ENCODE data around the gene CYP2R1. TPM values are rescaled to one million over a fixed set of nuclear protein-coding genes. Genes with fewer than 3 reads are reported as not detected.

CYP2R1 gene
- total and polyA plus RNA-seq, 2 of the 13 experiments (the other 11 are each of a cell fraction or from before 2014, with no cell fraction given): 0.59 to 0.60 TPM

- no peak for FAIRE-seq
- CTCF ChIA-PET (ENCODE audit: low intra/inter-chr PET ratio, low total read pairs): no interaction called here
- no peak overlapping the region for H2AFZ ChIP-seq (ENCODE audit: low read length)
- no peaks in the 10 kb centered on the region for H4K20me1 ChIP-seq (ENCODE audit: insufficient read depth, low read length)
- POLR2A ChIA-PET: no interaction called here
- DNase-seq (ENCODE audit: low spot score): no peak
- H3K4me1 ChIP-seq (ENCODE audit: insufficient read depth, low read length): peaks cover 15% of the 10 kb centered on the region
- no peak overlapping the region for H3K4me3 ChIP-seq (replicated peaks in 1 of 3; ENCODE audit: insufficient read depth in 1 of 3, low read depth in 2 of 3, low read length in 3 of 3)
- intact Hi-C loops (cut with micrococcal nuclease; ENCODE audit: unreplicated experiment): no loop called here
- H3K36me3 ChIP-seq (replicated peaks in 1 of 2; ENCODE audit: control insufficient read depth in 1 of 2, insufficient read depth in 2 of 2, low read length in 2 of 2): no peaks in the 10 kb centered on the region; a peak in 2 of 5 replicates
- BruUV-seq (replicated peaks): no TSS peak
- ATAC-seq: no peak
- H3K4me2 ChIP-seq (ENCODE audit: low read depth, low read length): no peak overlapping the region
- no peaks in the 10 kb centered on the region for H3K27me3 ChIP-seq (ENCODE audit: control insufficient read depth in 1 of 2, insufficient read depth in 2 of 2, low read length in 2 of 2)
- no peaks in the 10 kb centered on the region for H3K9me3 ChIP-seq (ENCODE audit: low read length)
- H3K79me2 ChIP-seq (ENCODE audit: insufficient read depth, low read length): no peaks in the 10 kb centered on the region
- WGBS (ENCODE audit: low lambda C conversion rate): 97% methylated on average over 1 of the region's 1 CpG
- no peak overlapping the region for H3K27ac ChIP-seq (ENCODE audit: extremely low read length, insufficient read depth, low read length)
- no peak overlapping the region for H3K9ac ChIP-seq (ENCODE audit: insufficient read depth, low read depth, low read length)
- in situ Hi-C loops (cut with HindIII; ENCODE audit: extremely low pct_ligation_motif_present, low pct_unique_long_range_greater_than_20kb): no loop called here
- no peak for TF ChIP-seq ZNF570 (CRISPR knock-in tag; IDR thresholded peaks at IDR 0.05; ENCODE audit: borderline replicate concordance)
- no peak for TF ChIP-seq ZNF737 (CRISPR knock-in tag; IDR thresholded peaks at IDR 0.05; ENCODE audit: borderline replicate concordance)
- no peak for TF ChIP-seq ZNF549 (CRISPR knock-in tag; IDR thresholded peaks at IDR 0.05)
- TF ChIP-seq HMG20A (CRISPR knock-in tag; IDR thresholded peaks at IDR 0.05; ENCODE audit: borderline replicate concordance): no peak
- TF ChIP-seq BORCS8-MEF2B (CRISPR knock-in tag; IDR thresholded peaks at IDR 0.05): no peak
- no peak for TF ChIP-seq ZNF552 (CRISPR knock-in tag; IDR thresholded peaks at IDR 0.05; ENCODE audit: borderline replicate concordance)
- TF ChIP-seq ZNF276 (CRISPR knock-in tag; IDR thresholded peaks at IDR 0.05; ENCODE audit: low read depth): no peak
- no peak for TF ChIP-seq TOE1 (CRISPR knock-in tag; IDR thresholded peaks at IDR 0.05)
- TF ChIP-seq HDAC1 (CRISPR knock-in tag; IDR thresholded peaks at IDR 0.05): no peak
- TF ChIP-seq ATM (IDR thresholded peaks at IDR 0.05; ENCODE audit: borderline replicate concordance): no peak
- TF ChIP-seq IKZF5 (CRISPR knock-in tag; IDR thresholded peaks at IDR 0.05): no peak
- no peak for TF ChIP-seq TERF1 (CRISPR knock-in tag; IDR thresholded peaks at IDR 0.05)
- TF ChIP-seq GLMP (CRISPR knock-in tag; IDR thresholded peaks at IDR 0.05; ENCODE audit: borderline replicate concordance): no peak
- no peak for TF ChIP-seq ATAD3A (CRISPR knock-in tag; IDR thresholded peaks at IDR 0.05)
- TF ChIP-seq NPAS2 (CRISPR knock-in tag; IDR thresholded peaks at IDR 0.05; ENCODE audit: borderline replicate concordance): no peak
- TF ChIP-seq CBX5 (CRISPR knock-in tag; IDR thresholded peaks at IDR 0.05; ENCODE audit: borderline replicate concordance): no peak
- TF ChIP-seq PITX1 (CRISPR knock-in tag; IDR thresholded peaks at IDR 0.05): no peak
These were observed 9.8 kb downstream of the CYP2R1 start for GRCh38 chr11:14882196-14882595.

Data from HepG2 (cell line).